IMR-90 (cell line): ENCODE results near the gene DNMT3A. TPM values are rescaled to one million over a fixed set of nuclear protein-coding genes. Genes with fewer than 3 reads are reported as not detected.

Source experiments
- ATAC-seq: fragments of 200-7000 bp; cut with Tn5 transposase; 2 replicates; pipeline ENCODE4 v1.9.1; 2020; ENCODE audit warnings: low read depth, mild to moderate bottlenecking, moderate library complexity
- BruUV-seq: library from RNA; stranded (reverse); fragments of 400-500 nt; replicated peaks from 2 replicates; lab custom pipeline; 2021; lab: Mats Ljungman, UMichigan
- CTCF ChIA-PET: fragments of 300-600 bp; formaldehyde crosslinking; extraction: SDS; loops from one replicate; lab custom pipeline; 2021; ENCODE audit warnings: antibody characterized with exemption; lab: Yijun Ruan, JAX
- POLR2A ChIA-PET: fragments of 300-600 bp; sonication (Branson Sonifier 250); formaldehyde crosslinking; loops from one replicate; lab custom pipeline; 2022; ENCODE audit warnings: antibody characterized with exemption; ENCODE audit not compliant: unreplicated experiment; lab: Charles Lee
- DNase-seq: peaks from one replicate; pipeline ENCODE4 v3.0.0; 2013
- H2AFZ ChIP-seq: replicated peaks from 2 replicates; pipeline ENCODE3; 2013; ENCODE audit warnings: low read length, mild to moderate bottlenecking; ENCODE audit not compliant: poor library complexity
- H2AK5ac ChIP-seq: 2 replicates; pipeline ENCODE4 v1.6.1; 2013; ENCODE audit warnings: low read depth, low read length, inconsistent platforms
- H2AK9ac ChIP-seq: replicated peaks from 2 replicates; pipeline ENCODE3; 2013; ENCODE audit warnings: mild to moderate bottlenecking, low read depth, low read length, moderate library complexity; ENCODE audit not compliant: poor library complexity
- H2BK120ac ChIP-seq: 2 replicates; pipeline ENCODE4 v1.6.1; 2013; ENCODE audit warnings: low read depth, low read length, inconsistent platforms
- H2BK15ac ChIP-seq: 3 replicates; pipeline ENCODE4 v1.6.1; 2013; ENCODE audit warnings: low read depth, low read length, inconsistent platforms
- H2BK20ac ChIP-seq: 2 replicates; pipeline ENCODE4 v1.6.1; 2013; ENCODE audit warnings: low read depth, mild to moderate bottlenecking, inconsistent platforms, low read length, moderate library complexity
- H2BK5ac ChIP-seq: 2 replicates; pipeline ENCODE4 v1.6.1; 2013; ENCODE audit warnings: mild to moderate bottlenecking, low read depth, low read length, inconsistent platforms; ENCODE audit not compliant: poor library complexity, severe bottlenecking
- H3K14ac ChIP-seq: replicated peaks from 2 replicates; pipeline ENCODE4 v1.6.1; 2013; ENCODE audit warnings: low read depth, low read length, inconsistent platforms
- H3K18ac ChIP-seq: 2 replicates; pipeline ENCODE4 v1.6.1; 2013; ENCODE audit warnings: low read depth, low read length, control low read depth
- H3K23ac ChIP-seq: 2 replicates; pipeline ENCODE4 v1.6.1; 2013; ENCODE audit warnings: low read depth, low read length, inconsistent platforms
- H3K27ac ChIP-seq: 2 replicates; pipeline ENCODE4 v1.5.1; 2013; ENCODE audit warnings: mild to moderate bottlenecking, control low read depth, low read length; ENCODE audit not compliant: insufficient read depth
- H3K27me3 ChIP-seq: 2 replicates; pipeline ENCODE4 v1.6.1; 2013; ENCODE audit warnings: low read length; ENCODE audit not compliant: control insufficient read depth, insufficient read depth
- H3K36me3 ChIP-seq: 2 replicates; pipeline ENCODE4 v1.6.1; 2013; ENCODE audit warnings: low read length, mixed read lengths; ENCODE audit not compliant: control insufficient read depth, insufficient read depth
- H3K4ac ChIP-seq: 2 replicates; pipeline ENCODE4 v1.6.1; 2013; ENCODE audit warnings: low read depth, low read length, inconsistent platforms
- H3K4me1 ChIP-seq: 2 replicates; pipeline ENCODE4 v1.6.1; 2013; ENCODE audit warnings: low read length, mixed read lengths; ENCODE audit not compliant: control insufficient read depth, insufficient read depth
- H3K4me2 ChIP-seq: 2 replicates; pipeline ENCODE4 v1.6.1; 2013; ENCODE audit warnings: low read depth, mild to moderate bottlenecking, control low read depth, low read length, moderate library complexity
- H3K4me3 ChIP-seq: 2 replicates; pipeline ENCODE4 v1.5.1; 2013; ENCODE audit warnings: low read depth, mild to moderate bottlenecking, control low read depth, low read length, moderate library complexity; ENCODE audit not compliant: insufficient read depth
- H3K56ac ChIP-seq: 2 replicates; pipeline ENCODE4 v1.6.1; 2013; ENCODE audit warnings: low read length, inconsistent platforms; ENCODE audit not compliant: insufficient read depth; ENCODE audit errors: extremely low read depth
- H3K79me1 ChIP-seq, 2 experiments: 2 replicates each; pipeline ENCODE4 v1.6.1; 2013; ENCODE audit warnings: low read length in 2 of 2, inconsistent platforms in 1 of 2, low read depth in 1 of 2
- H3K9ac ChIP-seq: 2 replicates; pipeline ENCODE4 v1.6.1; 2013; ENCODE audit warnings: low read depth, low read length, control low read depth
- H3K9me1 ChIP-seq: 2 replicates; pipeline ENCODE4 v1.6.1; 2013; ENCODE audit warnings: low read length, inconsistent platforms; ENCODE audit not compliant: insufficient read depth
- H3K9me3 ChIP-seq: 2 replicates; pipeline ENCODE4 v1.6.1; 2013; ENCODE audit warnings: low read length; ENCODE audit not compliant: control insufficient read depth, insufficient read depth
- H4K20me1 ChIP-seq: 2 replicates; pipeline ENCODE4 v1.6.1; 2013; ENCODE audit warnings: low read length, inconsistent platforms; ENCODE audit not compliant: insufficient read depth
- H4K5ac ChIP-seq: 2 replicates; pipeline ENCODE4 v1.6.1; 2013; ENCODE audit warnings: mild to moderate bottlenecking, low read depth, low read length, control low read depth
- H4K8ac ChIP-seq, 2 experiments: 2 replicates each; pipeline ENCODE4 v1.6.1; 2013; ENCODE audit warnings: low read depth in 2 of 2, low read length in 2 of 2, control low read depth in 1 of 2, inconsistent platforms in 1 of 2
- H4K91ac ChIP-seq: 2 replicates; pipeline ENCODE4 v1.6.1; 2013; ENCODE audit warnings: low read depth, low read length, inconsistent platforms; ENCODE audit not compliant: insufficient read depth
- BHLHE40 ChIP-seq: fragments of 150-350 bp; IDR thresholded peaks from 2 replicates; pipeline ENCODE4 v1.6.1; 2016; ENCODE audit warnings: mild to moderate bottlenecking, low read depth, low read length
- FOS ChIP-seq: fragments of 150-350 bp; IDR thresholded peaks from 2 replicates; pipeline ENCODE4 v1.6.1; 2016; ENCODE audit warnings: low read depth, low read length
- MAFK ChIP-seq: IDR thresholded peaks from 2 replicates; pipeline ENCODE4 v1.6.1; 2012; ENCODE audit warnings: low read depth, low read length, improper control_type of control experiment
- RAD21 ChIP-seq: IDR thresholded peaks from 2 replicates; pipeline ENCODE4 v1.6.1; 2012; ENCODE audit warnings: low read length, improper control_type of control experiment
- RCOR1 ChIP-seq: IDR thresholded peaks from 2 replicates; pipeline ENCODE4 v1.6.1; 2012; ENCODE audit warnings: mild to moderate bottlenecking, low read length, improper control_type of control experiment; ENCODE audit not compliant: insufficient replicate concordance
- RFX5 ChIP-seq: IDR thresholded peaks from 2 replicates; pipeline ENCODE4 v1.8.0; 2012; ENCODE audit warnings: low read depth, mild to moderate bottlenecking, low read length, moderate library complexity
- SMC3 ChIP-seq: fragments of 150-350 bp; IDR thresholded peaks from 2 replicates; pipeline ENCODE4 v1.6.1; 2016; ENCODE audit warnings: low read depth, mild to moderate bottlenecking, antibody characterized with exemption, low read length, moderate library complexity
- WGBS, 2 experiments: methylation state at CpG; one replicate each; pipeline versions ENCODE4 v1.1.5 to v1.1.7; 2013; ENCODE audit warnings: missing lambda C conversion rate in 2 of 2; ENCODE audit not compliant: insufficient read length in 1 of 2; ENCODE audit errors: extremely low coverage in 2 of 2; 5-methylcytosine and 5-hydroxymethylcytosine counted together
- dilution Hi-C: fragments of 300-500 bp; cut with HindIII; formaldehyde crosslinking; loops from one replicate; pipeline ENCODE4 v1.14.3; 2018; ENCODE audit warnings: low sequenced_read_pairs; ENCODE audit not compliant: unreplicated experiment
- in situ Hi-C: fragments of 300-500 bp; cut with MboI; formaldehyde crosslinking; loops from 3 replicates; pipeline ENCODE4 v1.14.3; 2019; ENCODE audit warnings: low sequenced_read_pairs, inconsistent platforms, mixed read lengths
- intact Hi-C: fragments of 100-400 bp; cut with micrococcal nuclease; formaldehyde crosslinking; loops from 2 replicates; pipeline ENCODE4 v1.10.0; 2022
- polyA plus RNA-seq, 3 experiments: library from polyadenylated mRNA; depleted of rRNA; stranded (reverse); fragments of >200 nt; gene quantifications; 2 replicates each; pipeline ENCODE4 v1.2.3, GENCODE V29; 2012; ENCODE audit warnings: low replicate concordance in 1 of 3
- total RNA-seq: library from RNA; depleted of rRNA; stranded (reverse); fragments of >200 nt; gene quantifications from 2 replicates; pipeline ENCODE4 v1.2.3, GENCODE V29; 2012
- TF ChIP-seq, protein P1 (sequence below): fragments of 150-350 bp; IDR thresholded peaks from 2 replicates; pipeline ENCODE4 v1.6.1; 2017; ENCODE audit warnings: mild to moderate bottlenecking, antibody characterized with exemption, low read length, low read depth

Gene DNMT3A
- total and polyA plus RNA-seq, 2 of the 4 experiments (the other 2 are of a cell fraction) = 4.4 to 9.7 TPM

DNA sequence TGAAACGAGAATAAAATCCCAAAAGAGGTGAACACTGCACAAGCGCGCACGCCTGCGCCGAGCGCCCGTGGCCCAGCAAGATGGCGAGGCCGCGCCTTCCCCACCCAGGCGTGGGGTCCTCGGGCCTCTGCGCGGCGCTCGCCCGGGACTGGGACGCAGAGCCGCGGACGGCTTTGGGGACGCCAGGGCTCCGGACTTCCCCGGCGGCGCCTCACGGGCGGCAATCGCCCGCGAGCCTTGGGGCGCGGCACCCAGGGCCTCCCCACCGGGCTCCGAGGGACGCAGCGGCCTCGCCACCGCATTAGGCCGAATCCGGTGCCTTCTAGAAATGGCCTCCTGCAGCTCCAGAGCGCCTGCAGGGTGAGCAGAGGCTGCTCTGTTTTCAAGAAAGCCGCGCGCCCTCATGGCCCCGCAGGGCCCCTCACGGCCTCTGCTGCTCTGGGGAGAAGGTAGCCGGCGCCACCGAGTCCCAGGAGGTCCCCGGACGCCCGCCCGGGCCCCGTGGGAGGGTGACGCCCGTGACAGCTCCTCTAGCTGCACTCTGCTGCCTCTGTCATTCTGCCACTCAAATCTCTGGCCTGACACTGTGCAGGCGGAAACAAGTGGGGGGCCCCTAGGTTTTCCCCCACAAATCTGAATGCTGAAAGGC lies 137.4 kb downstream of the DNMT3A start:
- H3K18ac ChIP-seq = no peak overlapping the region
- no peaks in the 10 kb centered on the region for H3K79me1 ChIP-seq
- in situ Hi-C loops (no loop called here), dilution Hi-C loops (no loop called here), intact Hi-C loops (no loop called here)
- H3K56ac ChIP-seq = no peak overlapping the region
- H3K9ac ChIP-seq = no peak overlapping the region
- no peak overlapping the region for H3K4me2 ChIP-seq
- no peak for TF ChIP-seq RAD21
- TF ChIP-seq MAFK = no peak
- no peak for TF ChIP-seq SMC3
- TF ChIP-seq BHLHE40 = no peak
- no peak for TF ChIP-seq FOS
- TF ChIP-seq, protein P1, sequence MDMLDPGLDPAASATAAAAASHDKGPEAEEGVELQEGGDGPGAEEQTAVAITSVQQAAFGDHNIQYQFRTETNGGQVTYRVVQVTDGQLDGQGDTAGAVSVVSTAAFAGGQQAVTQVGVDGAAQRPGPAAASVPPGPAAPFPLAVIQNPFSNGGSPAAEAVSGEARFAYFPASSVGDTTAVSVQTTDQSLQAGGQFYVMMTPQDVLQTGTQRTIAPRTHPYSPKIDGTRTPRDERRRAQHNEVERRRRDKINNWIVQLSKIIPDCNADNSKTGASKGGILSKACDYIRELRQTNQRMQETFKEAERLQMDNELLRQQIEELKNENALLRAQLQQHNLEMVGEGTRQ = no peak
- TF ChIP-seq RFX5 = no peak
- no peak for TF ChIP-seq RCOR1
- ATAC-seq = 0 out of 2 replicates have a peak, but pooled peaks have one; percentile 16
- H2BK5ac ChIP-seq = no peak overlapping the region
- no peak overlapping the region for H3K14ac ChIP-seq
- CTCF ChIA-PET = no interaction called here
- H3K27ac ChIP-seq = no peak overlapping the region
- no TSS peak for BruUV-seq
- H4K8ac ChIP-seq = no peak overlapping the region
- no peak overlapping the region for H2BK20ac ChIP-seq
- peaks cover 2% of the 10 kb centered on the region for H3K27me3 ChIP-seq
- POLR2A ChIA-PET = no interaction called here
- 46% methylated on average over 23 of the region's 59 CpGs; no CpG with 5 or more reads in 1 of the 2 experiments for WGBS, 2 experiments
- no peak overlapping the region for H2AK5ac ChIP-seq
- no peaks in the 10 kb centered on the region for H3K4me1 ChIP-seq
- H3K4ac ChIP-seq = no peak overlapping the region
- peak overlapping the region; percentile 78 for H2AFZ ChIP-seq
- no peak overlapping the region for H4K91ac ChIP-seq
- H2BK120ac ChIP-seq = no peak overlapping the region
- no peak for DNase-seq
- no peaks in the 10 kb centered on the region for H3K9me3 ChIP-seq
- no peak overlapping the region for H3K23ac ChIP-seq
- no peak overlapping the region for H4K5ac ChIP-seq
- no peak overlapping the region for H3K4me3 ChIP-seq
- no peak overlapping the region for H2BK15ac ChIP-seq
- no peaks in the 10 kb centered on the region for H3K9me1 ChIP-seq
- H2AK9ac ChIP-seq = no peak overlapping the region
- H4K20me1 ChIP-seq = no peaks in the 10 kb centered on the region
- H3K36me3 ChIP-seq = no peaks in the 10 kb centered on the region
